DOHH2 (cell line): ENCODE results near the gene PNMA6A.

Source experiments
- EZH2phosphoT487 ChIP-seq: fragments of 200-600 bp; sonication (generic); IDR thresholded peaks from 2 replicates; pipeline ENCODE4 v1.6.1; 2017; ENCODE audit warnings: borderline replicate concordance, mild to moderate bottlenecking, antibody characterized with exemption, low read length, moderate library complexity, mixed read lengths
- TF ChIP-seq, protein P1 (sequence below): fragments of 200-600 bp; sonication (generic); IDR thresholded peaks from one replicate; pipeline ENCODE4 v1.5.1; 2014; ENCODE audit warnings: antibody characterized with exemption, mild to moderate bottlenecking, low read depth, low read length; ENCODE audit not compliant: poor library complexity, severe bottlenecking

- TF ChIP-seq, protein P1, sequence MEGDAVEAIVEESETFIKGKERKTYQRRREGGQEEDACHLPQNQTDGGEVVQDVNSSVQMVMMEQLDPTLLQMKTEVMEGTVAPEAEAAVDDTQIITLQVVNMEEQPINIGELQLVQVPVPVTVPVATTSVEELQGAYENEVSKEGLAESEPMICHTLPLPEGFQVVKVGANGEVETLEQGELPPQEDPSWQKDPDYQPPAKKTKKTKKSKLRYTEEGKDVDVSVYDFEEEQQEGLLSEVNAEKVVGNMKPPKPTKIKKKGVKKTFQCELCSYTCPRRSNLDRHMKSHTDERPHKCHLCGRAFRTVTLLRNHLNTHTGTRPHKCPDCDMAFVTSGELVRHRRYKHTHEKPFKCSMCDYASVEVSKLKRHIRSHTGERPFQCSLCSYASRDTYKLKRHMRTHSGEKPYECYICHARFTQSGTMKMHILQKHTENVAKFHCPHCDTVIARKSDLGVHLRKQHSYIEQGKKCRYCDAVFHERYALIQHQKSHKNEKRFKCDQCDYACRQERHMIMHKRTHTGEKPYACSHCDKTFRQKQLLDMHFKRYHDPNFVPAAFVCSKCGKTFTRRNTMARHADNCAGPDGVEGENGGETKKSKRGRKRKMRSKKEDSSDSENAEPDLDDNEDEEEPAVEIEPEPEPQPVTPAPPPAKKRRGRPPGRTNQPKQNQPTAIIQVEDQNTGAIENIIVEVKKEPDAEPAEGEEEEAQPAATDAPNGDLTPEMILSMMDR: no peak
- TF ChIP-seq EZH2phosphoT487: no peak
Measured at GRCh38 chrX:153061732-153062131, 10.5 kb upstream of the PNMA6A start.
